Activated CD8-positive, alpha-beta memory T cell treated with anti-CD3 and anti-CD28 coated beads, Interleukin-2, amount 50 U/mL, for 4 hours (primary cell): ENCODE measurements around the gene ADAMTS9.

Experiments used
- DNase-seq: peaks from one replicate; pipeline ENCODE4 v3.0.0-alpha.2; 2020

ADAMTS9 gene

DNA sequence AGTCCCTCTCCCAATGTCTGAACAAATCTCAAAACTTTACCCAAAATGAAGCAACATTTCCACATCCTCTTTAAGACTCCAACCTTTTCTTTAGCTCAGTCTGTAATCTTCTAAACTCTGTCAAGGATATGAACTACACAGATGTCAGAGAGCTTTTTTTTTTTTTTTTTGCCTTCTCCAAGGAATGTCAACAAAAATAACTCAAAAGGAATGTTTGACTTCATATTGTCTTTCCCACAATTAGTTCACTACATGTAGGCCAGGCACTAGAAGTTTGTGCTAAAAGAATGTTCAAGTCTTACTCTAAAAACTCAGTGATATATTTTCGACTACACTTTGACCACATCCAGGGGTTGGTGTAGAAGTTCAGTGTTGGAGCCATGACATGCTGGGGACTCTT, 37.1 kb downstream of the ADAMTS9 start:
- no peak for DNase-seq

GRCh38 chr3:64650096-64650622, 37.6 kb downstream of the ADAMTS9 start:
- no peak for DNase-seq

DNA sequence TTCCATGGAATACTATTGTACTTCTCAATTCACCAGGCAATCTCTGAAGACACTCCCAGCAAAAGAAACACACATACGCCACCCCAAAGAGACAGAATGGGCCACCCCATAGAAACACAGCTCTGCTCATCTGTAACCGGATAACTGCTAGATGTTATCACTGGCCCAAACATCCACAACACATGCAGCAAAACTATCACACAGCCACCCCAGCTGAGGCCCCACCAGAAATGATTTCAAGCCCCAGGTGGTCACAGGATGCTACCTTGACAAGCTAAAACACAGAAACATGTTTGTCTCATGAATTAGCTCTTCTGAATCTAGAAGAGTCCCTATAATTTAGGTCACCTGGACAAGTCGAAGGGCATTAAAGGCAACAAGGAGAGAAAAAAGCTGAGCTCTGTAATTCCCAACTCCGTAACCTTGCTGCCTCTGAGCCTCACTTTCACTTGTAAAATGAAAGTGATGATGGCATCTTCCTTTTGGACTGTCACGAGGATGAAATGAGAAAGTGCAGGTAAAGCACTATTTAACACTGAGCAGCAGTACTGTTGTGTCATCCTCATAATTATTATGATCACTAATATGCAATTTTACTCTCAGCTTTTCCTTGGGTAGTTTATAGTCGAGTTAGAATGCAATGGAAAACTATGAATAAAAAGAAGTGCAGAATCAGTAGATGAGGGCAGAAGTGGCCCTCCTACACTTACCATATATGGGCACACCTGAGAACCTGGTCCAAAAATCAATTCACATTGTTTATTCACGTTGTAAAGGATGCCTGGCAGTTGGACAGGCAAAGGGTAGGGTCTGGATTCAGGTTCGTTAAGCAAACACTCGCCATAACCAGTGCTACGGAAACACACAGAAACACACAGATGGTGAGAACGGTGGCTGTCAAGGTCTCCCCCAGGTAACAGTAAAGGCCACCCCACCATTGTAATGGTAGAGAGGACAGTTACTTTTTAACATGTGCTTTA, 38.6 kb downstream of the ADAMTS9 start:
- DNase-seq = no peak

GRCh38 chr3:64647825-64648224, 40.0 kb downstream of the ADAMTS9 start:
- no peak for DNase-seq

DNA sequence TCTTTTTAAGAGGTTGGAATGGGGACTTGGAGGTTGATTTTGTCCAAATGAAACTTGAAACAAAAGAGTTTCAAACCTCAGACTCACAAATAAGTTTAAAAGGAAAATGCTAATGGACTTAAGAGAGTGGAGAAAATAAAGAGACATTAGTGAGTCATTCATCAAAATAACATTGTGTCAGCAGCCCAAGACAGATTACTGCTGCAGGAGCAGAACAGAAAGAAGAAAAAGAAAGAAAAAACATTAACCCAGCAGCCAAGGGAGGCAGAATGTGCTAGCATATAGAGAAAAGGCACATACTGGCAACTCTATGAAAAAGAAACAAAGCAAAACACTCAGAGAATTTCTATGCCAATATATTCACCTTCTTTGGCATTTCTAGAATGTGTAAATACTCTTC, 42.6 kb downstream of the ADAMTS9 start:
- DNase-seq = no peak

DNA sequence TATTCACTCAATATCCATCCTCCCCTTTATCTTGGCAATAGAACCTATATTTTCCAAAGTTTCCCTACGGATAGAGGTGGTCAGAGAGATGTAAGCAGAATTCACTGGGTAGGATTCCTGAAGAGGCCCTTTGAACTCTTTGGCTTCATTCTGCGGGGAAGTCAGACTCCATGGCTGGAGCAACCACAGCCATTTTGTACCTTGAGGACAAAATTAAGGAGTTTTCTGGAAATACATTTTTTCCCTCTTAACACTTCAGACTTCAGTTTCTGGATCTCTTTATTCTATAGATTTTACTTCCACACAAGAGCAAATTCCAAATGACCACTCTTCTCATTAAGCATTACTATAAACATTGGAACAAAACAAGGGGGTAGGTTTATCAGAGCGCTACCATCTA, 43.3 kb downstream of the ADAMTS9 start:
- DNase-seq = no peak

DNA sequence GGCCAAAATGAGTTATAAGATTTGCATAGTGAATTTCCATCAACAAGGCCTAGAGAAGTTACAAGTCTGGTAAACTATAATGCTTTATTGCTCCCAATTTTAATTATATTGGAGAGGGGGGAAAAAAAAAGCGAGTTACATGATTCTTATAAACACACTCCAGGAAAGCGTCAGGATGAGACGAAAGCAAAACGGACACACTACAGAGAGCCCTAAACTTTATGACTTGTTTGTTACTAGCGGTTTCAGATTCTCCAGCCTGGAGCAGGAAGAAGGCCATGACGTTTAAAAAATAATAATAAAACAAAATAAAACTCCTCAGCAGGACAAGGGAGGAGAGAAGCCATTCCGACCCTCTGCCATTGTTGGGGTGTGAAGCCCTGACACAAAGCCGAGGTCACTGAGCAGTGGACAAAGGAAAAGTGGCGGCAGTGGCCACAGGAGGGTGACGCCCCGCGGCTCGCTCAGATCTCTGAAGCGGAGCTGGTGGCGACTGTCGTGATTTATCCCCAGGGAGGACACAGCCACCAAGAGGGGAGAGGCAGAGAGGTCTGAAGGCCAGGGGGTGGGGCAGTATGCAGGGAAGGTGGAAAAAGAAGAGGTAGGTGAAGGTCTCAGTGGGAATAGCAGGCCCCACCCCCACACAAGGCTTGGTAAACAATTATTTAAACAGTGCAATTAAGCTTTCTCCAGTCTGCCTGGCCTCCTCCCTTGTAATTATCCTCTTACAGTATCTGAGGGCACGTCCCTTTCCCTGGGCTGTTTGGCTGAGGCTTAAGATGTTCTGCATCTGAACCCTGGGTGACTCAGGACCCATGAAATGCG, 45.3 kb downstream of the ADAMTS9 start:
- no peak for DNase-seq

DNA sequence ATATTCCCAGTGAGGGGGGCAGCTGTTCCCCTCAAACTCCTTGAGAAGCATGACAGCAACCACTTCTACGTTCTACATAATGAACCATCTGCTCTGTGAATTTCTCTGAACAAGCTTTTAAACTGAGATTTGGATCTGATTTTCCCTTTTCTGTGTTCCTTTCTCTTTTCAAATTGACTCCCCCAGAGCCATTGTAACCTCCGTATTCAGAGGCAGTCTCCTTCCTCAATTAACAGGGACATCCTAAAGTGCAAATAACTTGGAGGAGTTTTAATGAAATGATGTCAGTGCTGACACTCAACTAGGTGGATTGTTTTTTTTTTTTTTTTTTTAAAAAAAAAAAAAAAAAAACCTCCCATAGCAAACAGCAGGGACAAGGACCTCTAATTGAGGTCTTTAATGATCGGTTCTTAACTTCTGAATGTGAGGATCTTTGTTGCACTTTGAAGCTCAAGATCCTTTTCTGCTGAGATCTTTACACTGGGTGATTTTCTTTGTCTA, 48.8 kb downstream of the ADAMTS9 start:
- no peak for DNase-seq

- no peak for DNase-seq
Measured at GRCh38 chr3:64638511-64638910, 49.3 kb downstream of the ADAMTS9 start.

- no peak for DNase-seq
Measured at GRCh38 chr3:64634417-64634816, 53.4 kb downstream of the ADAMTS9 start.

DNA sequence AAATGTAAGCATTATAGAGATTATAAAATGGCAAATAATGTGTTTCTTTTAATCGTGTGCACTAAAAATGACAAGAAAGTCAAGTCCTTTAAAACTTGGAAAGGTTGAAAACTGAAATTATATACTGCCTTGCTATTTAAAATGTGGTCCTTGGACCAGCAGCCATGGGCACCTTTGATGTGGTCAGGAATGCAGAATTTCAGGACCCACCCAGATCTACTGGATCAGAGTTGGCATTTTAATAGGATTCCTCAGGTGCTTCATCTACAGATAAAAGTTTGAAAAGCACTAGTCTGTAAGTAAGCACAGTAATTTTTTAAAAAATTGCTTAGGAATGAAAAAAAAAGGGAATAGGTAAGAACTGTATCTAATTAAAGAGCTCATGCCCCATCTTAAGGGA, 55.8 kb downstream of the ADAMTS9 start:
- no peak for DNase-seq

GRCh38 chr3:64627471-64628321, 60.1 kb downstream of the ADAMTS9 start:
- no peak for DNase-seq

DNA sequence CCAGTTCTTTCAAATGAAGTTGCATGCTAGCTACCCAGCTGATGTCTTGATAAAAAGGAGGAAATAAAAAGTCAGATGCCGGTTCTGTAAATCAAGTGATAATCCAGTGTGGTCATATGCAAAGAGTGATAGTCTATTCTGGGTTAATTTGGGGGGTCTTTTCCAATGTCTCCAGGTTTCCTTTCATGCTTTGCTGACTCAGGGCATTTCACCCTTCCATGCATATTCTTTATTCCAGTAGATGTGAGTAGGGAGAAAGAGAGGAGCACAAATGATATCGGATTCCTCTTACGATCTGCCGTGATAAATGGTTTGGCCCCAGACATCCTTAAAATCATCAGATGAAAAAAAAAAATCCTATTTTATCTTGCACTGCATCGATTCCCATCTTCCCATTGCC, 60.8 kb downstream of the ADAMTS9 start:
- no peak for DNase-seq

DNA sequence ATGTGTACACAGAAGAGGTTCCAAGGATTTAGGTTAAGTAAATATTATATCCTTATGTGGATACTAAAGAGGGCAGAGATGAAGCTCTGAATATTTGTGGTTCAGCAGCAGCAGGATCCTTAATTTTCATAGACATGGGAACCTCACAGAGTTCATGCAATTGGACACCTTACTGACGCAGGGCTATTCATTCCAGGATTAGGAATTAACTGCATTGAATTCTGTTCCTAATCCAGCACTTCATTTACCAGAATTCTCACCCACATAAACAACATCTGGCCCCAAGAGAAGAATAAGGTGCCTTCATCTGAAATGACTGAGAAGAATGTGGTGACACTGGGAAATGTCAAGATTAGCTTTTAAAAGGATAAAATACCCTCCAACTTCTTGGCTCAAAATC, 62.4 kb downstream of the ADAMTS9 start:
- DNase-seq = no peak

- no peak for DNase-seq
Measured at GRCh38 chr3:64623125-64623524, 64.7 kb downstream of the ADAMTS9 start.

GRCh38 chr3:64621726-64622395, 65.9 kb downstream of the ADAMTS9 start:
- DNase-seq = no peak

GRCh38 chr3:64621275-64621674, 66.5 kb downstream of the ADAMTS9 start:
- no peak for DNase-seq

DNA sequence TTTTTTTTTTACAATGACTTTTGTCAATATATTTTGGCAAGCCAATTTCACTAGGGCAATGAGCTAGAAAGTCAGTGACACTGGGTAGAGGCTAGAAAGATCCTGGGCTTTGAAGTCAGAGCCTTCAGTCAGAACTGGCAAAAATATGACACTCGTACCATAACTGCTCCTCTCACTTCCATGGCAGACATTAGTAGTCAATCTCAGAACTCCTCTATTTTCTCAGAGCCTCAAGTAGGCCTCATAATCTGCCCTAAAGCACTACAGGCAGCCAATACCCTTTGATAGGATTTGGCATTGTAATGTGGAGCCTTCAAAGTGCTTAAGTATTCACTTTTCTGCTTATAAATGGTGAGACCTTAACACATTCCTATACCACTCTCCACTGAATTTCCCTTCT, 67.8 kb downstream of the ADAMTS9 start:
- DNase-seq = no peak

DNA sequence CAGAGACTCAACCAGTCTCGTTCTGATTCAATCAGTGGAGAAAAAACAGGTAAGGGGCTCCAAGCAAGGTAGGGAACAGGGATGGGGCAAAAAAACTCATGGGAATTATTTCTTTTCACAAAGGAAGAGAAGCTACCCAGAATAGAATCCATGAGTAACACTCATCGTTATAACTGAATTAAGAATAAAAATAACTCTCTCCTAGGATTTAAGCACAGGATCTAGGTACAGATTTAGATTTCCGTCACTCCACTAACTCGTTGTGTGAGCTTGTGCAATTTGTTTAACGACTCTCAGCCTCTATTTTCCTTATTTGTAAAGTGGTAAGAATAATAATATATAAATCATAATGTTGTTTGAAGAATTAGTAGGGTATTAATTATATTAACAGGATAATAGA, 68.6 kb downstream of the ADAMTS9 start:
- no peak for DNase-seq

DNA sequence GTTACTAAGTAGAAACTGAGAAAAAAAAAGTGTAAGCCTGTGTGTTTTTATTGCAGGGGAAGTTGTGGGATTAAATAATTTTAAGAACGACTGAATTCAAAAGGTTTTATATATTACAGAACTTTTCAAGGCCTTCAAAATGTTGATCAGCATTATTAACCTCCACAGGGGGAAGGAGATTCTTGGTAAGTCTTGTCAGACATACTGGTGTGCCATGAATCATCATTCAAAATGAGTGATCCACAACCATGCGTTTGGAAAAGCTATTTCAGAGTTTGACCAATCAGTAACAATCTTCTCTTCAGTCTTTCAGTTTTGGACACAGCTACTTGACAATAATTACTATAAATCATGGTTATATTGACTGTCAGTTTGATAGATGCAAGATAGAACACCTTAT, 70.2 kb downstream of the ADAMTS9 start:
- no peak for DNase-seq

- DNase-seq = no peak
Measured at GRCh38 chr3:64616953-64617352, 70.8 kb downstream of the ADAMTS9 start.
